Head of caudate nucleus (tissue), 42 donors: ENCODE measurements around the gene CCDC89.

Experiments used
- DNase-seq, 42 donors: peaks; one replicate each; pipeline versions ENCODE4 v3.0.0 to v3.0.0-alpha.2; 2020 to 2021; ENCODE audit warnings: mixed read lengths in 7 of 42
- intact Hi-C: fragments of 100-400 bp; cut with DNase I; formaldehyde crosslinking; loops from one replicate; pipeline ENCODE4 v1.15.0; 2022

The CCDC89 gene

DNA sequence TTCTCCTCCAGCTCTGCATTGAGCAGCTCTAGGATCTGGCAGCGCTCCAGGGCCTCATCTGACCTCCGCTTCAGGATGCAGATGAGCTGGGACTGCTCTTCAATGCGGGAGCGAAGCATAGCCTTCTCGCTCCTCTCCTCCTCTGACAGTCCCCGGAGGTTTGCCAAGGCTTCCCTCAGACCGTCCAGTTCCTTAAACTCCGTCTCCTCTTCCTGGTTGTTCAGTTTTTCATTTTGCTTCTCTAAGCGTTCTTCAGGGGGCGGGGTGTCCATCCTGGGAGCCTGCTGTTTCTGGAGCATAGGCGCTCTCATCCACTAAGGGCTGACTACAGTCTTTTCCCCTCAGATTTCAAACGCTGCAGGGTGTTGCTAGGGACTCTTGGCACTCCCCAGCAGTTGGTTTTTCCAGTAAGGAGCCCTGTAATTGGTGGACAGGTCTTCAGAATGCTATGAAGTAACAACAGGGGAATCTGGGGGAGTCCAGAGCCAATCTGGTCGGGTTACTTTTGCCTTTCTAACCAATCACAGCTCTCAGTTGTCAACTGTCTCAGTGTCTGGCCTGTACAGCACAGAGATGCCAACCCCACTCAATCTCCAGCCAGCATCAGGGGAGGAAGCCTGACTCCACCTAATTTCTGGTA is at the start of gene CCDC89:
Gene CCDC89 (minus strand): TSS at position 376 of the 640 bp plus-strand sequence. CDS start 65 bp downstream, at position 311.
- intact Hi-C loops = no loop called here
- peak; percentile 12 to 86 (median 64) for DNase-seq

DNA sequence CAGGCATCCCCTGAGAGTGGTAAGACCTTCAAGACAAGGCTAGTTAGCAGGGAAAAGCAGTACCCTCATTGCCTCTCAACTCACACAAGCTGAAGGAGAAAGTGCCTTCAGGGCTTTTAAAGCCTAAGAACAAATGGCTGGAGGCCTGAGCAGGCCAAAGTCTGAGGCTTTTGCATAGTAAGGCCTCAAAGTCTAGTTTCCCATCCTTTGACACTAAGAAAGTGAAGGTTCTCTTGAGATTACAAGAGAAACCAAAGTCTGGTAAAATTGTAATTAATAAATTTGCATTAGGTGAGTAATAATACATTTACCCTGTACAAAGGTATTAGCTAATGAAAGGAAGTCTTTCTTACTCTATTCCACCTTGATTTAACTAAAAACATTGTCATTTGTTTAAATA is 47.0 kb upstream of the CCDC89 start:
- intact Hi-C loops = no loop called here
- no peak for DNase-seq

DNA sequence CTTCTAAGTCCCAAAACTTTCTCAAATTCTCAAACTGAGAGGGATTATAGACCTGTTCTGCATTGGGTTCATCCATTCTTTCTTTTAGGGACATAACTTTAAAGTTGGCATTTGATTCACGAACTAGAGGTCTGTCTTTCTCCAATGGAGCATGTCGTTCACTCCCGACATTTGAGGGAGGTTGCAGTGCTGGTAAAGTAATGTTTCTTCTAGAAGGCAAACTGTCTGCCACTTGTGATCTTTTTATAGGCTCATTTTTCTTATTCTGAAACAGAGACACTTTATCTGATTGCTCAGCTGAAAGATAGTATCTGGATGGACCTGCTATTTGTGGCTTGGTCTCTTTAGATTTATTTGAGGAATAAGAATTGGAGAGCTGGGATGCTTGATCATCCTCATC is 40.4 kb upstream of the CCDC89 start:
- intact Hi-C loops = no loop called here
- no peak for DNase-seq

DNA sequence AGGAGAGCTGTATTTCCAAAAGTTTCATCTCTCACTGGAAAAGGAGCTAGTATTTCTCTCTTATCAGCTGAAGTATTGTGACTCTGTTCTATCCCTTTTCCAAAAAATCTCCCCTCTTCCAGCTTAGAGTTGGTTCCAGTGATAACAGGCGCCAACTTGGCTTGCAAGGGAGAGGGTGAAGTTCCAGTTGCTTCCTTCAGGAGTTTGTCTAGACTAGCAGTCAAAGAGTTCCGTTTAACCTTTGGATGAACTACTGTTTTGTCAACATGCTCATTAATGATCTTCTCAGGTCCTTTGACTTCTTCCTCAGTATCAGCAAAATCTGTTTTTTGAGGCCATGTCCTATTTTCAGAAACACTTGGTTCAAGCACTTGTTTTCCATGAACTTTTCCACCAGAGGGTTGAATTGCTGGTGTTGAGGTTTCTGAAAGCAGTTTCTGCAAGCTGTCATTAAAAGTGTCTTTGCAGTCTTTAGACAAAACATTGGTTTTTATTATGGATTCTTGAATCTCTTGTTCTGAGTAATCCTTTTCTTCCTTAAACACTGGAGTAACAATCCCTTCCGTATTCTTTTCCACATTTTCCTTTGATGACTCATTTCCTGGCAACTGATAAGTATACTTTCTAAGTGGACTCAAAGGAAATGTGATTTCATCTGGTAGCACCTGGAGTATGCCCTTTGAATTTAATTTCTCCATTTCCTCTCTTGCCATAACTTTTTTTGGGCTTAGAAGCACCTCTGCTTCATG is 39.7 kb upstream of the CCDC89 start:
- DNase-seq = no peak
- intact Hi-C loops = no loop called here

DNA sequence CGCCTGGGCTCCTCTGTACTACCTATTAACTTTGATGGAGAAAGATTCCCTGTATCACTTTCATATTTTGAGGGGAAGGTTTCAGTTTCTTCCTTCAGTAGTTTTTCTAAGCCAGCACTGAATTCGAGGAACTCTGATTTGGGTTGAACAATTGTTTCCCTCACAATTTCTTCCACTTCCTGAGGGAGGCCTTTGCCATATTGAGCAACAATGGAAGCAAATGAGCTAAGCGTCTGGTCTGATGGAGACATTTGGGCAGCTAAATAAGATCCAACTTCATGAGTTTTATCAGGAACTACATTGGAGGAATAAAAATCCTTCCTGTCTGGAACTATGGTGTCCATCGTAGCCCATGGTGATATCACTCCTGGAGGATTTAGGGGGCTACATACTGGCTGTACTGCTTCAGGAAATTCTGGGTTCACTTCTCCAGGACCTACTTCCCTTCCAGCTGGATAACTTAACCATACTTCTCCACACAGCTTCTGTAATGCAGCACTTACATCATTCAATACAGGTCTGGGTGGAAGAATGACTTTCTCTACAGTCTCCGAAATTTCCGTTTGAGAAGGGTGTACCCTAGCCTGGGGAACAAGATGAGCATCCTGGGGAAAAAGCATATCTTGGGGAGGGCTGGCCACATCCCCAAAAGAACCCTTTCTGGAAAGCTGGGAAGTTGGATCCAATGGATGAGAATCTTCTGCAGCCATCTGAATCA is 38.9 kb upstream of the CCDC89 start:
- intact Hi-C loops = no loop called here
- no peak for DNase-seq

DNA sequence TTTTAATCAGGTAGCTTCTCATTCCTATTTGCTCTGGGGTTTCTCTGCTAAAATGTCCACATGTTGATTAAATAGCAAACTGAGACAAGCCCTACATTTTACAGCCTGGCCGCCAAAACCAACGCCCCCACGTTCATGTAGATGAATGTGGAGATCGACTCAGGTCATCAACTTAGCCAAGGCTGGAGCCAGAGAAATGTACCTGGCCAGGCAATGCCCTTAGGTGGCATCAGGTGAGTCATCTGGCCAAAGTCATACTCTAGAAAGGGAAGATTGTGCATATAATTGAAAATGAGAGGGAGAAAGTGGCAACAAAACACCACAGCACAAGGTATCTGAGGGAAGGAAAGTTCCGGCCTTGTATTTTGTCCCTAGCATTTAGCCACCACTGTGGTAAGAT is 37.1 kb upstream of the CCDC89 start:
- DNase-seq = no peak
- intact Hi-C loops = no loop called here

DNA sequence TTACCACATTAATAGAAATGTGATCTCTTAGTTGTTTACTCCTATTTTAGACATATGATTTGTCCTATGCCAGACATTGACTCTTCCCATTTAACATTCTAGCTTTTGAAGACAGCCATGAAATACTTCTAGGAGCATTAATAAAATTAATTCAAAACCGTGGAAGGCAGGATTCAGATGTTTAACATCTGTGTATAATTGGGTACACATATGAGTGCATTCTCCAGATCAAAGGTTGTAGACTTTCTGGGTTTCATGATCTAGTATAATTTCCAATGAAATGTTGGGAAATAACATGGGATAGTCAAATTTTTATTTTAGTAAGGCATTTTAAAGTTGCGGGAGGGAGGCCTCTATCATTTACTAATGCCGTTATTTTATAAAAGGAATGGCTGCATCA is 35.2 kb upstream of the CCDC89 start:
- intact Hi-C loops = no loop called here
- DNase-seq = no peak

DNA sequence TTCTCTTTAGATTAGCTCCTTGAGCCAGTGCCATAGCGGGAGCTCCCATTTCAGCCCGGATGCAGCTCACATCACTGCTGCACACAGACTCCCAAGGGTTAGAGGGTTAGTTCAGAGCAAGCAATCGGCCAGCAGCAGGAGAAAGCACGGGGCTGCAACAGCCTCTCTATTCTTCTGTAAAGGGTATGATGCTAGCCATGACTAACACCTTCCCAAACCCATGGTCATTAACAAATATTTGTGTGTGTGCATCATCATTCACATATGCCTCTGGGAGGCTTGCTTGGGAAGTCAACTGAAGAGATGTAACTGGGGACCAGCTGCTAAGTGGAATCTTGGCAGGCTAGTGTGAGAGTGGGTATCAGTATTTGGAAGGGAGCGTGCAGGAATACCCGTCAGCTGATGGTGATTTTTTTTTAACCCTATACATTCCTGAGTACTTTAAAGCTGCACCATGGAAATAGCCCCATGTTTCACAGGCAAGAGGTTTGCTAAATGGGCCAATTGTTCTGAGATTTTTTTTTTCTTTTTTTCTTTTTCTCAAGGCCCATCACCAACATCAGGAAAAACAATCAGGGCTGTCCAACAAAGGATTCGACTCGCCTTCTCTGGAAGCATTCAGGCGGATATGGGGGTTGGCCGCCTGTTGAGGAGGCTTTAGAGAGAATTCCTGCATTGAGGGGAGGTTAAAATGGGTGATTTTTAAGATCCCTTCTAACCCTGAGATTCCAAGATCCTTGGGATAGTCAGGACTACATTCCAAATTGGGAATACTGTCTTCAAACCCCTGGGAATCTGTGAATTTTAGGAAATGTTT is 33.2 kb upstream of the CCDC89 start:
- intact Hi-C loops = no loop called here
- peak in 40 of 42 donors; percentile 4 to 72 (median 42) for DNase-seq

DNA sequence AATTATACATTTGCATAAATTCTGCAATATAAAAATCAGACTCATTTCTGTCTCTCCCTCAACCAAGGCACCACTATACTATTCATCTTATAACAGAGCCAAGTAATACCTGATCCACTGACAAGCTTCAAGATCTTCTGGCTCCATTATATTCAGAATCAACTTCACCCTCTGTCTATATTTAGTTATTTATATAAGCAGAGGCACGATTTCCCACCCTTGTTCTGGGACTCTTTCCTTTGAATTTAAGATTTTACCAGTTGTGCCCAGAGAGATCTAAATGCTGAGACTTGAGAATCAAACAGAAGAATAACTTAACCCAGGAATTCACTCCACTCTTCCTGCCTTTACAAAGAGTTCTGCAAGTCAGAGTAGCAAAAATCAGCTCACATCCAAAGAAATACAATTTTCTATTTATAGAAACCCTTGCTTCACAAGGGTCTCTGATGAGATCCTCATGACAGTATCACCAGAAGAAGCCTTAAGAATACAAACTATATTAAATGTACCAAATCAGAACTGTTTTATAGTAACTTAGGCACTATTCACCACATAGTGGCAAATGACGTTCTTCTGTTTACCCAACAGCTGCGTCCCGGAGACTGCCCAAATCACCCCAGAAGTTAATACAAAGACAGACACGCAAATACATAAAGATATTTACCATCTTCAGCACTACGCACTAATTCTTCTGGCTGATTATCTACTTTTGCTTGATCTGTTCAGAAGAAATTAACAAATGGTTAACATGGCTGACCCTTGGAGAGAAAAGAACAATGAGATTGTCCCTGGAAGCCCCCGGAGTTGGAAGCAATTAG is 32.3 kb upstream of the CCDC89 start:
- DNase-seq = peak in 2 of 42 donors; percentile 7 to 10
- intact Hi-C loops = no loop called here

DNA sequence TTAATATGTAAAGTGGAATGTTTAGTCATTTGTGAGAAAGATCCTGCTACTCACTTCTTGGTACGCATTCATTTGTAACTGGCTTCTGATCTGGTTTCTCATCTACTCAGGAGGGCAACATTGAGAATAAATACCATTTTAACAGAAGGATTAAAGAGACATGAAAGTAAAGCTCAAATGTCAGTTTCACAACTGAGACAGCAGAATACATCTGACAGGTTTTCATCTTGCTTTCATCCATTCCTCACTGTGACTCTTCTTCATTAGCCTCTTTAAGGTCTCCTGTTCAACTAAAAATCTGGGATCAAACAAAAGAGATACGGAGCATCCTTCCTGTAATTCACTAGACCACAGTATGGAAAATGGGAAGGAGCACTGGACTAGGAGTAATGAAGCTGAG is 31.4 kb upstream of the CCDC89 start:
- intact Hi-C loops = no loop called here

DNA sequence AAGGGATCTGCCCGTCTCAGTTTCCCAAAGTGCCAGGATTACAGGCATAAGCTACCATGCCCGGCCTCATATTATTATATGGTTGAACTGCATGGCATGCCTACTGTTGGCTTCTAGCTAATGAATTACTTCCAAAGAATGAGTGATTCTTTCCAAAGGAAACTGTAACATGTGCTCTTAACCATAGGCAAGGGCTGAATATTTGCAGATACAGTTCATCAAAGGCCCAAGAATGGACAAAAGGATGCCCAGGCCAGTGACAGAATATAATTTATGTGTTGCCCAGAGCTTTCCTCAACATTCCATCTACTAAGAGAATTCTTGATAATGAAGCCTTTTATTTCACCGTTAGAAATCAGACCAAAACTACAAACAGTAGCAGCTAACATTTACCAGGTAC is 27.0 kb upstream of the CCDC89 start:
- DNase-seq = no peak
- intact Hi-C loops = no loop called here

More for the DNA sequence above, 31.4 kb upstream of the CCDC89 start:
- DNase-seq = no peak

DNA sequence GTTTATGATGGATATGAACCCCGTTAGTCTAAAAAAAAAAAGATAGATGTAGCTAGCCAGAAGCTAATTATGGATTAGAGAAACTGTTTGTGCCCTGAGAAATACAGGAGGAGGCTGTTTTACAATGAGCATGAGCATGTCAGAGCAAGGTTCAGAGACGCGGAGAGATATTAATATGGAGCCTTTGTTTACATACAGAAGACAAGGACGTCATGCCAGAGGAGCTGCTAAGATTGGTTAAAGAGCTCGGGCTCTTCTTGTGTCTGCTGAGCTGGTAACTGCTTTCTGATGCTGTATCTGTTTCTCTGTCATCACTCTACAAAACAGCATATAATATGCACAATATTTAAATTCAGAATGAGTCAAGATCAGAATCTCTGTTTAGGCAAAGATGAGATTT is 24.9 kb upstream of the CCDC89 start:
- intact Hi-C loops = no loop called here
- DNase-seq = no peak

DNA sequence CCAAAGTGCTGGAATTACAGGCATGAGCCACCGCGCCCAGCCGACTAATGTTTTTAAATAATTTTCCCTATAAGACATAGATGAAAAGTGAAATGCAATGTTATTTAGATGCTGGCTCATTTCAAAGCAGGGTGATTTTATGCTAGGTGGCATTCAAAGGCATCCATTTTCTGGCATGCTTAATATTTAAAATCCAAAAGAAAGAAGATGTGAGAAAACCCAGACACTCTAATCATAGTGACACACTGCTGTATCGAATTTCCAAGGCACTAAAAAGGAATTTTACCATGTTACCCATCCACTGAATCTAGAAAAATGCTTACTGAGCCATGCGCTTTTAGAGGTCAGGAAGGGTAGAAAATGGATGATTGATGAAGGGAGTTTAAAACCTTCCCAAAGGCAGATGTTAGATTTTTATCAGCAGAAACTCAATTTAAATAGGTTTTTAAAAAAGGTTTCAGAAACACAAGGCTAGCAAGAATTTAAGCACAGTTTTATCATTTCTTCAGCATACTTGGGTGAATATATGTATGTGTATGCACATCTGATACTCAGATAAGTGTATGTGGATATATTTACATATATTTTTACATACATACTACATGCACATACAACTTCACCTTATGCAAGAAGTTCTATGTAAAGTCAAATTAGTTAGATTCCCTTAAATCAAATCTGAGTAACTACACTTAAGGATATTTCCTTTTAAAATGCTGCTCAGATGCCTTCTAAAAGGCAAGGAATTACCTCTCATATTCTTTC is 24.1 kb upstream of the CCDC89 start:
- no peak for DNase-seq
- intact Hi-C loops = no loop called here

DNA sequence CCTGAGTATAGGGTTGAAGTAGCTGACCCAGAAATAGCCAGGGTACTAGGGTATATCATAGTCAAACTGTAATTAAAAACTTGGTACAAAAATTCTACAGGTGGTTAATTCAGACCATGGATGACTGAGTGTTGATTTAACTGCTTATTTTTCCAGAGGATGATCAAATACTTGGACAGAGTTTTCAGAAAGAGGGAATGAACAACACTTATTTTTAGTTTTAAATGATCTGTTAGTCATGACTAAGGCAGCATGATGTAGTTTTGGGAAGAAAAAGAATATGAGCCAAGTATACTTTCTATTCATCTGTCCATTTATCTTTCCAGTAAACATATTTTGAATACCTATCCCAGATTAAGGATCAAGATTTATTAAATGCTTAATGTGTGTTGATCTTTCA is 19.8 kb upstream of the CCDC89 start:
- DNase-seq = no peak
- intact Hi-C loops = no loop called here

DNA sequence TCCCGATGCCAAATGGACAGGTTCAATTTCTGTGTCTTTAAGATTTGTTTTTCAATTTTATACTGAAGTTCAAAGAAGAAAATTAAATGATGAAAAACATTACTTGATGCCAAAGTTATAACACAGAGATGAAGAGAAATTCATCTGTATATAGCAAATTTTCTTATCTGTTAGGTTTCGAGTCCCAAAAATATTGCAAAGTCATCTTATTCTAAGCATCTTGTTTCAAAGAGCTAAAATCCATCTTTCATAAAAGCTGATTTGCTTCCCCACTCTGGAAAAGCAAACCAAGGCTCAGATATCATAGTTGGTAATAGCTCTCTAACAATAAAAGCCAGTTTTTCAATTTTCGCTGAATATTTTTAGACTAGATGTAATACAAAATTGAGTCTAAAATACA is 19.0 kb upstream of the CCDC89 start:
- no peak for DNase-seq
- intact Hi-C loops = no loop called here

DNA sequence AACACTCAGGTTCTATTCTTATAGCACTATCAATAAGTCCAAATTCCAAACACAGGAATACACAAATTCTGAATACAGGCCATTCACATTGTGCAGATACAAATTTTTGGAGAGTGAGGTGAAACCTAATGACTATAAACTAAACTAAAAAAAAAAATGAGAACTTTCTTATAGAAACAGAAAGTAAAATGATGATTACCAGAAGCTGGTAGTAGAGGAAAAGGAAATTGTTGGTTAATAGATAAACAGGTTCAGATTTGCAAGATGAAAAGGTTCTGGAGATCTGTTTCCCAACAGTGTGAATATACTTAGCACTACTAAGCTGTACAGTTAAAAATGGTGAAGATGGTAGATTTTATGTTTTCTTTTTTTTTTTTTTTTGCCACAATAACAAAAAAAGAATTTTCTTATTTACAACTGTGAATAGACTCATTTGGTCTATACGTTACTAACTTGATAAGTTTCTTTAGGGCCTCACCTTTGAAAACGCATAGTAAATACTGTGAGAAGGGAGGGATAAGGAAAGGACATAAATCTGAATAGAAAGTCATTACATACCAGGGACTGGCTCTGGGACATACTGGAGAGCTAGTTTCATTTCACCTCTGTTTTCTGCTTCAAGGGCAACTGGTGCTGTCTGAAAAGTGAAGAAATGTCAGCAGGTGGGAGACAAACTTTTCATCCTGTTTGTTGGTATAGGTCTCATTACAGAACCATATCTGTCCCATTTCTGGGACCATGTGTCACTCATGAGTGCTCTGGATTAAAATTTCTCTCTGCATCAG is 14.2 kb upstream of the CCDC89 start:
- intact Hi-C loops = no loop called here

DNA sequence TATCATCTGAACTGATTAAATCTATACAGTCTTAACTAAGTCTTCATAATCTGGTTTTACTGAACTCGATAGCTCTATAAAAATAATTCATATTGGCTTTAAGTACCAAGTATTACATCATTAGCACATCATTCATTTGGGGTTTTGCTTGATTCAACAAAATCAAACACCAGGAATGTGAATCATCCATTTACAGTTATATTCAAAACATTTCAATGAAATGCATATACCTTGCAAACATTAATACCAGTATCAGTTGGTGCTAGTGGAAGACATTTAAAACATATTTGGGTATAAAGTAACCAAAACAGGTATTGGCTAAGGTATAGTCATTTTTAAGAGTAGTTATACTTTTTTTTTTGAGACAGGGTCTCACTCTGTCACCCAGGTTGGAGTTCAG is 12.2 kb upstream of the CCDC89 start:
- intact Hi-C loops = no loop called here
- no peak for DNase-seq

More for the DNA sequence above, 14.2 kb upstream of the CCDC89 start:
- DNase-seq = no peak
